ENCODE data around the gene RASA2.

DNA sequence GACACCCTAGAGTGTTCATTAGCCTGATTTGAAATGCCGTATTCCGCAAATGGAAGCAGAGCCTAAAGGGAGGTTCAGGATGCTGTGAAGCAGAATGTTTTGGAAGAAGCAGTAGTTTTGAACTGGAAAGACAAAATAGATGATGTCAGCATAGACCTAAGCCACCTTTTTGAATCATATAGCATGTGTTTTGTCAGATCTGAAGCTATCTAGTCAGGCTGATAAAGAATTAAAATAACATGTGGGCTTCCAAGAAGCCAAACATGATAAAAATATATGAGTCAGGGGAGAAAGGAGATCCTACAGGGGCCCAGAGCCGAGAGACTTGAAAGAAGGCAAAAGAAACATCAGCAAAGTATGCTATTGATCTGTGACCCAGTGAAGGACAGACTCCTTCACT is 47.2 kb upstream of the RASA2 start:
- TF ChIP-seq, protein P1, sequence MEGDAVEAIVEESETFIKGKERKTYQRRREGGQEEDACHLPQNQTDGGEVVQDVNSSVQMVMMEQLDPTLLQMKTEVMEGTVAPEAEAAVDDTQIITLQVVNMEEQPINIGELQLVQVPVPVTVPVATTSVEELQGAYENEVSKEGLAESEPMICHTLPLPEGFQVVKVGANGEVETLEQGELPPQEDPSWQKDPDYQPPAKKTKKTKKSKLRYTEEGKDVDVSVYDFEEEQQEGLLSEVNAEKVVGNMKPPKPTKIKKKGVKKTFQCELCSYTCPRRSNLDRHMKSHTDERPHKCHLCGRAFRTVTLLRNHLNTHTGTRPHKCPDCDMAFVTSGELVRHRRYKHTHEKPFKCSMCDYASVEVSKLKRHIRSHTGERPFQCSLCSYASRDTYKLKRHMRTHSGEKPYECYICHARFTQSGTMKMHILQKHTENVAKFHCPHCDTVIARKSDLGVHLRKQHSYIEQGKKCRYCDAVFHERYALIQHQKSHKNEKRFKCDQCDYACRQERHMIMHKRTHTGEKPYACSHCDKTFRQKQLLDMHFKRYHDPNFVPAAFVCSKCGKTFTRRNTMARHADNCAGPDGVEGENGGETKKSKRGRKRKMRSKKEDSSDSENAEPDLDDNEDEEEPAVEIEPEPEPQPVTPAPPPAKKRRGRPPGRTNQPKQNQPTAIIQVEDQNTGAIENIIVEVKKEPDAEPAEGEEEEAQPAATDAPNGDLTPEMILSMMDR (IDR thresholded peaks at IDR 0.05), result no peak
- TF ChIP-seq ZFX (IDR thresholded peaks at IDR 0.05; ENCODE audit: borderline replicate concordance), result no peak

All from 22Rv1 (cell line).